ENCODE data around the gene TTC6. TPM values are rescaled to one million over a fixed set of nuclear protein-coding genes. Genes with fewer than 3 reads are reported as not detected.

The TTC6 gene
- total and polyA plus RNA-seq, 10 of the 15 experiments (the other 5 are each of a cell fraction or from before 2014, with no cell fraction given): not detected

- TF ChIP-seq FOS (IDR thresholded peaks at IDR 0.05; ENCODE audit: borderline replicate concordance, extremely low read depth, insufficient read length): no peak
- TF ChIP-seq SUZ12 (IDR thresholded peaks at IDR 0.05; ENCODE audit: unreplicated experiment): no peak
- TF ChIP-seq MTA3 (IDR thresholded peaks at IDR 0.05; ENCODE audit: borderline replicate concordance, low read length): no peak
Observed at GRCh38 chr14:37642125-37642524, 46.7 kb downstream of the TTC6 start (continued).

GRCh38 chr14:37643701-37644100 lies 48.3 kb downstream of the TTC6 start:
- no peak overlapping the region for H3K27ac ChIP-seq (ENCODE audit: control insufficient read depth, insufficient read depth)
- ATAC-seq (no peak), DNase-seq (ENCODE audit: low read depth, low spot score) (no peak), FAIRE-seq (no peak)
- no peaks in the 10 kb centered on the region for H3K9me3 ChIP-seq (replicated peaks; ENCODE audit: control insufficient read depth, insufficient read depth, low read length)
- no TSS peak for BruUV-seq (replicated peaks)
- SMC1A ChIA-PET (ENCODE audit: uncharacterized antibody, unreplicated experiment): no interaction called here
- WGBS (ENCODE audit: insufficient coverage, insufficient replicate concordance, low lambda C conversion rate, missing lambda C conversion rate): 28% methylated on average over 4 of the region's 4 CpGs
- RAD21 ChIA-PET (ENCODE audit: unreplicated experiment): no interaction called here
- H3K4me2 ChIP-seq (ENCODE audit: control insufficient read depth, insufficient read depth): no peak overlapping the region
- H3K4me3 ChIP-seq: no peak overlapping the region
- no peaks in the 10 kb centered on the region for H3K4me1 ChIP-seq (ENCODE audit: control insufficient read depth, insufficient read depth, low read length)
- POLR2A ChIA-PET: no interaction called here
- H3K9ac ChIP-seq (ENCODE audit: control insufficient read depth, insufficient read depth, low read length): no peak overlapping the region
- H3K79me2 ChIP-seq (ENCODE audit: control insufficient read depth, insufficient read depth, low read length): no peaks in the 10 kb centered on the region
- intact Hi-C loops (cut with micrococcal nuclease; ENCODE audit: unreplicated experiment) (no loop called here), in situ Hi-C loops (cut with MboI) (no loop called here)
- no peaks in the 10 kb centered on the region for H3K36me3 ChIP-seq (ENCODE audit: control insufficient read depth in 2 of 2, insufficient read depth in 2 of 2, low read length in 1 of 2)
- H3K27me3 ChIP-seq (replicated peaks in 1 of 2; ENCODE audit: control insufficient read depth in 2 of 2, insufficient read depth in 2 of 2, low read length in 1 of 2): no peaks in the 10 kb centered on the region
- TF ChIP-seq ZZZ3 (IDR thresholded peaks at IDR 0.05; ENCODE audit: control insufficient read depth, insufficient read length, low read depth): no peak
- no peak for TF ChIP-seq STAT1 (conservative IDR thresholded peaks at IDR 0.05)
- no peak for TF ChIP-seq SREBF2 (IDR thresholded peaks at IDR 0.05; ENCODE audit: low read length)
- no peak for TF ChIP-seq CREM (IDR thresholded peaks at IDR 0.05; ENCODE audit: low read depth)
- TF ChIP-seq SPI1 (IDR thresholded peaks at IDR 0.05; ENCODE audit: borderline replicate concordance, insufficient read depth, low read depth, low read length): no peak
- TF ChIP-seq WRNIP1 (IDR thresholded peaks at IDR 0.05; ENCODE audit: borderline replicate concordance, low read depth, low read length): no peak
- TF ChIP-seq RCOR1 (conservative IDR thresholded peaks at IDR 0.05; ENCODE audit: low read depth, low read length): no peak
- TF ChIP-seq IRF4 (IDR thresholded peaks at IDR 0.05; ENCODE audit: low read depth, low read length): no peak
- no peak for TF ChIP-seq RBBP5 (conservative IDR thresholded peaks at IDR 0.05)
- TF ChIP-seq FOS (IDR thresholded peaks at IDR 0.05; ENCODE audit: borderline replicate concordance, extremely low read depth, insufficient read length): no peak
- TF ChIP-seq SMAD5 (IDR thresholded peaks at IDR 0.05; ENCODE audit: low read depth): no peak
- no peak for TF ChIP-seq ZNF274 (IDR thresholded peaks at IDR 0.05; ENCODE audit: insufficient read depth, insufficient read length)
- no peak for TF ChIP-seq PAX8 (IDR thresholded peaks at IDR 0.05)
- TF ChIP-seq JUND (IDR thresholded peaks at IDR 0.05; ENCODE audit: low read depth, low read length): no peak
- no peak for TF ChIP-seq CEBPB (IDR thresholded peaks at IDR 0.05; ENCODE audit: borderline replicate concordance in 1 of 2, low read depth in 2 of 2, low read length in 2 of 2)
- TF ChIP-seq SP1 (IDR thresholded peaks at IDR 0.05; ENCODE audit: low read depth, low read length): no peak
- no peak for TF ChIP-seq CBFB (IDR thresholded peaks at IDR 0.05; ENCODE audit: low read depth)
- no peak for TF ChIP-seq USF2 (IDR thresholded peaks at IDR 0.05; ENCODE audit: borderline replicate concordance, low read depth, low read length)
- CTCF ChIA-PET: no interaction called here
- H4K20me1 ChIP-seq (ENCODE audit: control insufficient read depth, insufficient read depth): no peaks in the 10 kb centered on the region
- H2AFZ ChIP-seq (ENCODE audit: control insufficient read depth, low read depth, low read length): no peak overlapping the region

Measured in GM12878 (cell line).